NCI-H2081 treated with DMSO at 0.1 percent for 48 hours (cell line): ENCODE results near the gene IFI16.

ENCODE experiments used
- DNase-seq: peaks from one replicate; lab custom pipeline; 2025; lab: John Stamatoyannopoulos, UW

The IFI16 gene

DNA sequence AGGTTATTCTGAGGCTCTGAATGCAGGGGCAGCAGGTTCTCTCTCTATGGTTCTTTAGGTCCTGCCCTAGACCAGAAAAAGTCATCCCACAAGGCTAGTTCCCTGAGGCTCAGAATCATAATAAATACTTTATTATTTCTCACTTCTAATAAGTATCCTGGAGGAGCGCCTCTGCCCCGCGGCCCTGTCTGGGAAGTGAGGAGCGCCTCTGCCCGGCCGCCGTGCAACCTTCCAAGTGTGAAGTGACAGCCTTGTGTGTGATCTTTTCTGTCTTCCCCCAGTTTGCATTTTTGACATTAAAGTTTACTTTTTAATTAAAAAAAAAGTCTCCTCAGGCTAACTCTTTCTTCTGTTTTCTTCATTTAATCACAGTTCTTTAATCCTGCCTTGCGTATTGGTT lies 55.4 kb downstream of the IFI16 start:
- no peak for DNase-seq

DNA sequence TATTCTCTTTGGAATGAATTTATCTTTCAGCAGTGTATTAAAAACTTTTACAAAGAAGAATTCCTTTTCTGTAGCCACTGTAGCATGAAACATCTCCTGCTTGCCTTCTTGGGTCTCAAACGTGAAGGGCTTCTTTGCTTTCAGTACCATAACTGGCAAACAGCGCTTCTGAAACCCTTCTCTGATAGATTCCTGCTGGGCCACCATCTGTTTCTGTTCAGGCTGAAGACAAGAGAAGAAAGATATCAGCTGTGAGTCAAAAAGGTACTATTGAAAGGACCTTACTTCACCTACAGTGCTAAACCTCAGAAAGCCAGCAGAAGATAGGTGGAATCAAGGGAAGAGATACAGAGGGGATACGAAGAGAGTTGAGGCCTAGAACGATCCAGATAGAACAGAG lies 56.4 kb downstream of the IFI16 start:
- DNase-seq: no peak

- DNase-seq: no peak
Observed at GRCh38 chr1:159067699-159068621, 58.3 kb downstream of the IFI16 start.

- DNase-seq: no peak
Observed at GRCh38 chr1:159068886-159069285, 59.2 kb downstream of the IFI16 start.

DNA sequence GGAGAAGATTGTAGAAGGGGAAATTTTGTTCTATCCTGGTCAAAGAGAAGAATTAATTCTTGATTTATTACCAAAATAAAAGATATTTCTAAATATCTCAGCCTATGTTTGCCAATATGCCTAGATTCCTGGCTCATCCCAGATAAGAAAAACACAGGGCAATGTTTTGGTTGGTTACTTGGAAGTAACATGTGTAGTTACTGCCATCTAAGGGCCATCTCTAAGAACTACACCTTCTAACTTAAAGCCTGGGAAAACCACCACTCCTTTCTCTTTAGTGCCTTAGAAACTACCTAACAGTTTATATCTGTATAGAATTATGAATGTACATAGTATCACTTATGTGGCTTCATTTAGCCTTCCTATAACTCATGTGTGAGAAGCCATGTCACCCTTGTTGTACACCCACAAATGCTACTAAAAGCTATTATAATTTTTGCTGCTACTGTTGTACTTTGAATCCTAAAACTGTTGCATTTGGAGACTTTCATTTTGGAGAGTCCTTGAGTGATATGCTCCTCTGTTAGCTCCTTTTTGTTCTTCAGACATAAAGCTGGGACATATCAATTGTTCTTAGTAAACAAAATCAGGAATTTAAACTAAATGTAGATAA lies 62.4 kb downstream of the IFI16 start:
- peak; percentile 16 for DNase-seq

- no peak for DNase-seq
Observed at GRCh38 chr1:159076438-159077119, 66.9 kb downstream of the IFI16 start, which contains the start of gene AIM2. Gene AIM2 (minus strand): TSS chr1:159076766. CDS start chr1:159073499, 3,267 bp downstream.

GRCh38 chr1:159077120-159077961 lies 67.6 kb downstream of the IFI16 start:
- no peak for DNase-seq

DNA sequence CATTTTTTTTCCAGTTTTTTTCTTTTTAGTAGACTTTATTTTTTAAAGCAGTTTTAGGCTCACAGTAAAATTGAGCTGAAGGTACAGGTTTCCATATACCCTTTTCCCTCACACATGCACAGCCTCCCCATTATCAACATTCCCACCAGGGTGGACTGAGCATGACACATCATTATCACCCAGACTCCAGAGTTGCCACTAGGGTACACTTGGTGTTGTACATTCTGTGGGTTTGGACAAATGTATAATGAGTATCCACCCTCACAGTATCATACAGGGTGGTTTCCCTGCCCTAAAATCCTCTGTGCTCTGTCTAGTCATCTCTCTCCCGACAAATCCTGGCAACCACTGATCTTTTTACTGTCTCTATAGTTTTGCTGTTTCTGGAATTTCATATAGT lies 69.8 kb downstream of the IFI16 start:
- no peak for DNase-seq

DNA sequence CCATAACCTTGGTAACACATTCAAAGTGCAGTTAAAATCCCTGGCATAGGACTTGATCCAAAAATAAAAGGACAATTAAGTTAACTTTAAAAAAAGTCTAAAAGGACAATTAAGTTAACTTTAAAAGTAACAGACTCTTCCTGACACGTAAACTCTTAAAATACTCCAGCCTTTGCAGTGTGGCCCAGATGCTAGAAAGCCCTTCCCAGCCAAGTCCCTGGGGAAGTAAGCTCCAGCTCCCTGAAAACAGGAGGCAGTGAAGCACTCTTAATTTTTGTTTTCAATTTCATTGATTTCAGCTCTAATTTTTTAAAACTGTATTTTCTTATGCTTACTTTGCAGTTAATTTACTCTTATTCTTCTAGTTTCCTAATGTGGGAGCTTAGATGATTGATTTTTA lies 71.9 kb downstream of the IFI16 start:
- no peak for DNase-seq

DNA sequence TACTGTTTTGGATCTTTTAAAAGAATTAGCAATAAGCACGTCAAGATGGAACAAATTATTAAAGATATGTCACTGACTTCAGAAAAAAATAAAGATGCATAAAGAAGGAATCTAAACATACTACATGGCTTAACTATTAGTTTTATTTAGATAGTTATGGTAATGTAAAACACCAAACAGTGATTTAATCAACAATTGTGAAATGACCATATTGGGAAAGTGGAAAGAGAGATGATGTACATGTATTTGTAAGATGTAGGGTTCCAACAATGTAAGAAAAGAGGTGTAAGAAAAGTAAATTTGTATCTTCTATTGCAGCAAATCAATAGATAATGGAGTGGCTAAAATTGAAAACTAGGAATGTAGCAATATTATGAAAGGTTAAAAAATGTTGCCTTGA lies 73.3 kb downstream of the IFI16 start:
- no peak for DNase-seq

GRCh38 chr1:159084152-159084551 lies 74.4 kb downstream of the IFI16 start:
- no peak for DNase-seq

DNA sequence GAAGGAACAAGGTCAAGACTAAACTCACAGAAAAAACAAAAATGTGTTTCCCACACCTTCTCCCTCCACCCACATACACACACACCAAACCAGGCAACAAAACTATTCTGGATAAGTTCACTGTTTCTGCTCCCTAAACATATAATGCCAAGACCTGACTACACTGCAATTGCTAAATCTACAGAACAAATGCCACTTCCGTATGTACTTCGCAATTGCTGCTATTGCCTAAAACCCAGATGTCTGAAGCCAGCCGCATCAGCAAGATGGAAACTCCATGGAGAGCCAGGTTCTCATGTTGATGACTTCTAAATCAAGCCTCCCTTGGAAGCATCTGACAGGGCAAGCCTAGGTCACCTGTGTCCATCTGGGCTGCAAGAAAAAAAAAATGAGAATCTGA lies 75.2 kb downstream of the IFI16 start:
- DNase-seq: no peak

- no peak for DNase-seq
Observed at GRCh38 chr1:159088050-159088449, 78.3 kb downstream of the IFI16 start.

GRCh38 chr1:159088546-159089183 lies 79.0 kb downstream of the IFI16 start:
- DNase-seq: no peak

GRCh38 chr1:159089184-159089791 lies 79.6 kb downstream of the IFI16 start:
- DNase-seq: no peak

- DNase-seq: no peak
Observed at GRCh38 chr1:159090286-159091179, 80.8 kb downstream of the IFI16 start.

- no peak for DNase-seq
Observed at GRCh38 chr1:159091180-159091560, 81.5 kb downstream of the IFI16 start.

DNA sequence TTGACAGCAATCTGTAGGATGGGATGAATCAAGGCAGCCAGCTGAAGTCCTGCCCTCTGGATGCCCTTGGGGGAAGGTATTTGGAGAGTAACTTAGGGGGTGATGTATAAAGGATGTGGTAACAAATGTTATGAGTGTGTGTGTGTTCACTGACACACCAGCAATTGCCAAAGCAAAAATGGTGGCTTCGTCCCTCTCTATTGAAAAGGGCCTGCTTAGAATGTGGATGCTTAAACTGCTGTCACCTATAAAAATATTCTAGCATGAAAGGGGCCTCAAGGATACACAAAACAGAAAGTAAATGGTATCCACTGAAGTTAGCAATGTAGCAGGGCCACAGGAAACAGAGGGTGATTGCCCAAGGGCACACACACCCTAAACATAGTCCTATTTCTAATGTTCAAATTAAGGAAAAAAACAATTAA lies 81.9 kb downstream of the IFI16 start:
- no peak for DNase-seq

- no peak for DNase-seq
Observed at GRCh38 chr1:159092036-159092760, 82.5 kb downstream of the IFI16 start.
